Effector CD8-positive, alpha-beta T cell (primary cell): ENCODE data around the gene OR4E1.
"Not testable (repeated sequence)": the region's sequence is repeated elsewhere in the genome, so short reads cannot be mapped to it uniquely, and the experiment has no call there.

ENCODE experiments used
- DNase-seq: peaks from one replicate; lab custom pipeline; 2025; lab: John Stamatoyannopoulos, UW
- total RNA-seq, 4 experiments: gene quantifications; one replicate each; lab custom pipeline; 2026; lab: John Stamatoyannopoulos, UW

Gene OR4E1, protein sequence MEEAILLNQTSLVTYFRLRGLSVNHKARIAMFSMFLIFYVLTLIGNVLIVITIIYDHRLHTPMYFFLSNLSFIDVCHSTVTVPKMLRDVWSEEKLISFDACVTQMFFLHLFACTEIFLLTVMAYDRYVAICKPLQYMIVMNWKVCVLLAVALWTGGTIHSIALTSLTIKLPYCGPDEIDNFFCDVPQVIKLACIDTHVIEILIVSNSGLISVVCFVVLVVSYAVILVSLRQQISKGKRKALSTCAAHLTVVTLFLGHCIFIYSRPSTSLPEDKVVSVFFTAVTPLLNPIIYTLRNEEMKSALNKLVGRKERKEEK
- total RNA-seq: 0 to 0.18 (median 0) reads per million in 4 experiments

DNA sequence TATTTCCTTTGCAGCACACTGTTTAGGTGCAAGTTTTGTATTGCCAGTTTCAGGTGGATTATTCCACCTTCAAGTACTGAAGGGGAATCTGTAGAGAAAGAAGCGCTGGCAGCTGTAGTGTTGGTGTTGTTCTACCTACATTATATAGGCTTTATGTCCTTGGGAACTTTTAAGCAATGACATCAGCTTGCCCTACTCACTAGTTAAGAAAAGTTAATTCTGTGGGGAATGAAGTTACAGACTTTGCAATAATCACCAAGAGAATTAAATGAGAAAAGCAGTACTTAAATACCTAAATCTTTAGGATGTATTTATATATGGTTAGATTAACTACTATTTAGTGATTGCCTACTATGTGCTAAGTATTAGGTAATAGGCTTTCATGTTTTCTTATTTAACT is at the start of gene OR4E1:
Gene OR4E1 (minus strand): TSS at position 101 of the 400 bp plus-strand sequence. CDS start 2,883 bp downstream, outside the sequence.
- no peak for DNase-seq

DNA sequence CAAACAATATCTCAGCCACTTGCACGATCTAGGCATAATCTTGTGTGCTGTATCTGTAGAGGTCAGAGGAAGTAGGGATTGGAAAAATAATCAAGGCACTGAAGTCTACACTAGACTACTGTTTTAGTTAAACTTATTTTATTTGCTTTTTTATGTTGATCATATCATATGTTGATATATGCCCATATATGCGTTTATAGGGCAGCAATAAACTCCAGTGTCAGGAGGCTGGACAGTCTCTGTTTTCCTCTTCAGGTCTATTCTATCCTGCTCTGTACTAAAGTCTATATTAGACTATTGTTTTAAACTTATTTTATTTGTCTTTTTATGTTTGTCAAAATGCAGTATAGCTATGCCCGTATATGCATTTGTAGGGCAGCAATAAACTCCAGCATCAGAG is 47.9 kb upstream of the OR4E1 start:
- no peak for DNase-seq

DNA sequence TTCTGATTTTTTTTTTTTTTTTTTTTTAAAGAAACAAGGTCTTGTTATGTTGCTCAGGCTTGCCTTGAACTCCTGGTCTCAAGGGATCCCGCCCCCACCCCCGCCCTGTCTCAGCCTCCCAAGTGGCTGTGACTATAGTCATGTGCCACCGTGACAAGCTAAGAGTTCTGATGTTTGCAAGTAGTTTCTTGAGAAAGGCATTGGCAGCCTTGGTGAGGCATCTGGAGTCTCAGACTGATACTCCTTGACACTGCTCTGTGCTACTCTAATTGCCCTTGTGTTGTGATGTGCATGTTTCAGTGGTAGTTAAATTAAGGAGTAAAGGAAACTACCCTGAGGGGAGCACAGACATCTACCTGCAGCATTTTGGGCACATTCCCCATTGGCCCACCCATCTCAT is 46.2 kb upstream of the OR4E1 start:
- no peak for DNase-seq

DNA sequence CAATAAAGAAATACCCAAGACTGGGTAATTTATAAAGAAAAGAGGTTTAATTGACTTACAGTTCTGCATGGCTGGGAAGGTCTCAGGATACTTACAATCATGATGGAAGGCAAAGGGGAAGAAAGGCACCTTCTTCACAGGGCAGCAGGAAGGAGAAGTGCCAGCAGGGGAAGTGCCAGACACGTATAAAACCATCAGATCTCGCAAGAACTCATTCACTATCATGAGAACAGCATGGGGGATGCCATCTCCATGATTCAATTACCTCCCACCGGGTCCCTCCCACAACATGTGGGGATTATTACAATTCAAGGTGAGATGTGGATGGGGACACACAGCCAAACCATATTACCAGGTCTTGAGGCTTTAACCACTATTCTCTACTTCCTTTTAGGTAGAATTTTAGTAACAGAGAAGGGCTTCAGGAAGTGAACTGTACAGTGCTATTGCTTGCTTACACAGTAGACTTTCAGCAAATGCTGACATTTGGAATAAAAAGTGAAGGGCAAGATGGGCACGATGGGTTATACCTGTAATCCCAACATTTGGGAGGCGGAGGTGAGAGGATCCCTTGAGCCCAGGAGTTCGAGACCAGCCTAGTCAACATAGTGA is 40.8 kb upstream of the OR4E1 start:
- no peak for DNase-seq

DNA sequence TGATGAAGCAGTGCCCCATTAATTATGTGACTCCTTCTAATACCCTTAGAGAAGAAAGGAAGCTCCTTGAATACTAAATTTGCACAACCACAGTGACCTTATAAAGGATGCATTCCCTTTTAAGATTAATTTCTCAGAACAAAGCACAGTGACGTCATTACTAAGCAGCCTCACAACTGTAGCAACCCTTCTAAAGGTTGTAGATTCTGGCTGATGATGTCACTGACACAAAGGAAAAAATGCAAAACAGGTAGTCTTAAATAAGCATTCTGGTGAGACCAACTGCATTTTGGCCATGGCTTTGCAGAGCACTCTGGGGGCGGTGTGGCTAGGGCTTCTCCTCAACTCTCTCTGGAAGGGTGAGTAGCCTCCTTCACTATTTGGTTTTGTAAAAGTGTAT is 38.4 kb upstream of the OR4E1 start:
- no peak for DNase-seq

DNA sequence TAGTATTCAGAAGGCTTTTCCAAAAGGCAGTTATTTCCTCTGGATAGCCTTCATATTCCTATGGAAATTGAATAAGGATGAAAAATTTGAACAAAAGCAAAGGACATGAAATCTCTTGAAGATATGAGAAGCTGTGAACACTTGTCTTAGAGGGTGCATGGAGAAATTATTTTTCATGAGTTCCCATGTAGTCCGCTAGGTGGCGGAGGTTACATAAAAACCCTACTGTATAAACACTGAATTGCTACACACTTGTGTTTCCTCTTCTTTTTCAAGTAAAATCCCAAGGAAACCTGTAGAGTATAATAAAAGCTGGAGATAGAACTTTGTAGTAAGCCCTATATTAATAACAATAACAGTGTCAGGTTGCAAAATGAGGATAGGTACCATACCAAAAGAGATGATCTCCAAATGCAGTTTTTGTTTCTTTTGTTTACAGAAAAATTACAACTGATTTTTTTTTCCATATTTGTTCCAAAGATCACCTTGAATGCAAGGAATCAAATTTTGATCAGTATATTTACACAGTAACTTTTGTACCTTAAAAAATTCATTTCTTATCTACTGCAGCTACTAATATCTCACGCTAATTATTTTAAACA is 37.8 kb upstream of the OR4E1 start:
- no peak for DNase-seq

DNA sequence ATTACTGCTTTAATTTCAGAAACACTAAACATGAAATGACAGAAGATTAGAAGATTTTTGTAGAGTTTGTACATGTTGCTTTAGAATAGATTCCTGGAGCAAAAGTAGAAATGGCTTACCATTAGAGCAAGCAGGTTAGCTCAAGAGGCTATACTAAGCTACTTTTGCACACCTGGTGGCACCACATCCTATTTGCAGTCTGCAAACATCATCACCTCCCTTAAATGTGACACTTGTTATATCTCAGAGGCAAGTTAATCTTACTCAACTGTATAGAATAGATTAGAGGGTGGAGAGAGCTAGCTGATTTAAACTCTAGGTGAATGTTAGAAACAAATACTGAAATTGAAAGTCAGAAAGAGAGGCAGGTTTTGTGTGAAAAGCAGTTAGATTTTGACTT is 30.7 kb upstream of the OR4E1 start:
- no peak for DNase-seq

DNA sequence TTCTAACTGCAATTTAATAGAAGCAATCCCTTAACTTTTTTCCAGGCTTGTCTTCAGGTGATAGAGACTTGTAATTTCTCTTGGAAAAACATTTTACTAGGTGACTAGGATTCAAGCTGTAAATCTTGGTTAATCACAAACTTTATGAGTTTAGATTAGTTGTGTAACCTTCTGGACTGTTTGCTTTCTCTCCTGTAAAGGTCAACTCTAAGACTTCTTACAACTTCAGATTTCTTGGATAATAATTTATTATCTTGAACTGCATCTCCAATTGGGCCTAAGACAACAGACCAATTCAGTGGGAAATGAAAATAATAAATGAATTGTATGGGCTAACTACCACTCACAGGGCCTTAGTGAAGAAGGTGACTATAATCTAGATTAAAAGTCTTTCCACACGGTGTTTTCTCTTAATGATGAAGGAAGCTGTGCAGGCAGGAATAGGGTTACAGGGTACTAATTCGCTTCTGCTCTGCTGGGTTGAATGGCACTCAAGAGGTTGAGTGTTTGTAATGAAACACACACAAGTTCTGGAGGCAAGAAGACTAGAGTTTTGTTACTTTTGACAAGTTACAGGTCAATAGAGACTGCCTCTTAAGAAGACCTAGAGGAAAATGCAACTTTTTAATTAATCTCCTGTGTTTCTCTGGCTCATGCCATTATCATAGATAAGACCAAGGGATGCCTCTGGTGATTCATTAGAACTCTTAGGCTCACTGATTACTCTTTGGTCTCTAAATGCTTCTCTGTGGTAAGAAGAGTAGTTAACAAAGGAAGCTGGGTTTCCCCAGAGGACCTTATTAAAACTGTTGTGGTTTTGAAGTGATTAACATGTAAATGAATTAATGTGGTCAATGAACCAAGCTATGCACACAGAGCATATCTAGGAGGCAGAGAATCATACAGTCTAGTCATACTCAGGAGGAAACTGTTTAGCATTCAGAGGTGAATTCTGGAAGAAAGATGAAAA is 30.0 kb upstream of the OR4E1 start:
- DNase-seq: no peak

DNA sequence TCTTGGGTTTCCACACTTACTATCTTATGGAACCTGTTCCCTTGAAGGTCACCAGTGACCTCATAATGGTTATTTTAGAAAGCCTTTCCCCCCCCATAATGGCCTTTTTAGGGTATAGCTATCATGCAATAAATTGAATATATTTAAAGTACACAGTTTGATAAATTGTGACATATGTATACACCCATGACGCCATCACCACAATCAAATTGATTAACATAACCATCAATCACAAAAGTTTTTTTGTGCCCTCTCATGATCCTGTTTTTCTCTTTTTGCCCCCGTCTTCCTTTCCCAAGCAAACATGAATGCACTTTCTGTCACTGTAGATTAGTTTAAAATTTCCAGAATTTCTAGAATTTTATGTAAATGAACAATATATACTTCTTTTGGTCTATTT is 28.7 kb upstream of the OR4E1 start:
- no peak for DNase-seq

DNA sequence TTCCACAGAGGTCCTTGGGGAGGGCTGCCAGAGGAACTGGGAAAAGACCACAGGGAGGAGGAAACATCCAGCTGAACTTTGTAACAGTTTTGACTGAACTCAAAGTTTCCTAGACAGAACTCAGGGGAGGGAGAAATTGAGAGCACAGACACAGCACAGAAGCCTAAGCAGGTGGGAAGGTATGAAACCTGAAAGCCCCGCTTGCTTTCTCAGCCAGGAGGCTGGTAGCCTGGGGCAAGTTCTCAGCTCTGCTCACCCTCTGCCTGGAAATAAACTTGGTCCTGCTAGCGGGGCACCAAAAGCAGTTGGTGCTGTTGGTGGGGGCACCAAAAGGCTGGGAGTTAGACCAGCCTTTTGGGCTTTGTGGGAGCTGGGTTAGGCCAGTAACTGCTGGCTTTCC is 25.9 kb upstream of the OR4E1 start:
- DNase-seq: no peak

DNA sequence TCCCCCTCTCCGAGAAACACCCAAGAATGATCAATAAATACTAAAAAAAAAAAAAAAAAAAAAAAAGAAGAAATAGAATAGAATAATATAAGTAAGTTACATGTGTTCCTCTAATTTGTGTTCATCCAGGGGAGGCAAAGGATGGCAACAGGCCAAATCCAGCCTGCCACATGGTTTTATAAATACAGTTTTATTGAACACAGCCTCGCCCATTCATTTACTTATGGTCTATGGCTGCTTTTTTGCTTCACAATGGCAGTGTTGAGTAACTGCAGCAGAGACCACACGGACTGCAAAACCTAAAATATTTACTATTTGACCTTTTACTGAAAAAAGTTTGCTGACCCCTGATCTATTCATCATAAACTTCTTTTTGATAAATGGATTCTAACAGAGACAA is 24.9 kb upstream of the OR4E1 start:
- not testable (repeated sequence) for DNase-seq

DNA sequence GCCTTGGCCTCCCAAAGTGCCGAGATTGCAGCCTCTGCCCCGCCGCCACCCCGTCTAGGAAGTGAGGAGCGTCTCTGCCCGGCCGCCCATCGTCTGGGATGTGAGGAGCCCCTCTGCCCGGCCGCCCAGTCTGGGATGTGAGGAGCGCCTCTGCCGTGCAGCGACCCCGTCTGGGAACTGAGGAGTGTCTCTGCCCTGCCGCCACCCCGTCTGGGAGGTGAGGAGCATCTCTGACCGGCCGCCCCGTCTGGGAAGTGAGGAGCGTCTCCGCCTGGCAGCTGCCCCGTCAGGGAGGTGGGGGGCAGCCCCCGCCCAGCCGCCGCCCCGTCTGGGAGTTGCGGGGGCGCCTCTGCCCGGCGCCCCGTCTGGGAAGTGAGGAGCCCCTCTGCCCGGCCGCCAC is 24.0 kb upstream of the OR4E1 start:
- not testable (repeated sequence) for DNase-seq

DNA sequence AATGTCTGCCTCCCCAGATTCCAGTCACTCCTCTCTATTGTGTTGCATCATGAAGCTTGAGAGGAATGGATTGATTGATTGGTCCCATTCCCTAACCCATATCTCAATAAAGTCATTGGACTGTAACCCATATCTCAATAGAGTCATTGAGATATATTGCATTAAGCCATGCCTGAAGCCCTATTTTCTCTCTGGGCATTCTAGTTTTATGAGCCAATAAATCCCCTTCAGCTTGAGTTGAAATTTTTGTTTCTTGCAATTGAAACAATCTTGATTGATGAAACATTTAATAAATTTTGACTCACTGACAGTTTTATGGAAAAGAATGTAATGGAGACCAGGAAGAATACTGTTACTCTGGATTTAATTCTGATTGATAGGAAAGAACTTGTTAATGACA is 20.8 kb upstream of the OR4E1 start:
- no peak for DNase-seq

DNA sequence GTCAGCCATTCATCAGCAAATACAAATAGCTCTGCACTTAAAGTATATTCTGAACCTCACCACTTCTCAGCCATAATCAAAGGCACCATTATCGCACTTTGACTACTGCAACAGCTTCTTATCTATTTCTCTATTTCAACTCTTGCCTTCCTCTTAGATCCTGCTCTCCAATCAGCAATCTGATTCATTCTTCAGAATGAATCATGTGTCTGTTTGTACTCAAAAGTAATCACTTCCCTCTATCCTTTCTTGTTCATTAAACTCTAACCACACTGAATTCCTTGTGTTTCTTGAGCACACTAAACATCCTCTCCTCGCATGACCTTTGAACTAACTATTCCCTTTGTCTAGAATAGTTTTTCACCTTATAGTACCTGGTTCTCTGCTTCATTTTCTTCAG is 12.8 kb upstream of the OR4E1 start:
- DNase-seq: no peak

DNA sequence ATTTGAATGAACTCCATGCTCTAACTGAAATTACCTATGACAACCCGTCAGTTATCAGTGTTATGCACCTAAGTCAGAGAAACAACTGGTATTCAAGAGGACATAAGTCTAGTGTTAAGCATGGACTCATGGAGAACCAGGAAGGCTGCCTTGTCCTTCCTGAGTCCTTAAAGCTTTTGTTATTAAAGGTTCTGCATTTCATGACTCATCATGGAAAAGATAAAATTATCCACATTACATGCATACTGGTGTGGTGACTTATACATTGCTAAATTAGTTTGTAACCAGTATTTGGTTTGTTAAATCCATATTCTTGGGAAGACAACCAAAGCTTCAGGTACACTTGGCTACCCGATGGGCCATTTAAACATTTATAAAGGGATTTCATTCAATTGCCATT is 6.5 kb upstream of the OR4E1 start:
- DNase-seq: no peak

DNA sequence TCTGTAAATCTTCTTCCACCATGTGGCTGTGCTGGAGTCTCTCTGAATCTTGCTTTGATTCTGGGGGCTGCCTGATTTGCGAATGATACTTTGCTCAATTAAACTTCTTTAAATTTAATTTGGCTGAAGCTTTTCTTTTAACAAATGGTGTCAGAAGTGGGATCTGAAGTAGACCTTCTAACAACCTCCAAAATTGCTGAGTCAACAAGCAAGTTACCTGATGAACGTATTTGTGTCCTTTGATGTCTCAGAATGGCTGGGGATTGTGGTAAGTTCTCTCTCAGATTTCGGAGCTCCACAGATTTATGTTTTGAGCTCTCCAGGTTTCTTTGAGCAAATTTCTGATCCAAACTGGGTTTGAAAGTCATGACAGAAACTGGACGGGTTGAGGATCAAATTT is 1.9 kb upstream of the OR4E1 start:
- no peak for DNase-seq

DNA sequence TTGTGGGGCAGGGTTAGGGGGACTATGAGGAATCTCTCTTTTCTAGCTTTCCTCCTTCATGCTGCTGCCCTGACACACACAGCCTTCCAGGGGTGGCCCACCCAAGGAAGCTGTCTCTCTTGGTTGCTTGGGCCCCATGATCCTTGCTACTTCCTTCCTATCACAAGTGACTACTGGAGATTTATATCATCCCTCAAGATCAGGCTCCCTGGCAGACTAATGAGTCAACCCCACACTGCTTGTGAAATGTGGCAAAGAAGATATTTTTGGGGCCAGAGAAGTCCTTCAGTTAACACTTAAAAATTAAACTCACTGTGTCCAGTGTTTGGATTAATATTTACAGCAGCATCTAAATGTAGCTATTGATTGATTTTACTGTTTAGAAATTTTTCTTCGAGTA is 1.5 kb downstream of the OR4E1 start:
- no peak for DNase-seq

DNA sequence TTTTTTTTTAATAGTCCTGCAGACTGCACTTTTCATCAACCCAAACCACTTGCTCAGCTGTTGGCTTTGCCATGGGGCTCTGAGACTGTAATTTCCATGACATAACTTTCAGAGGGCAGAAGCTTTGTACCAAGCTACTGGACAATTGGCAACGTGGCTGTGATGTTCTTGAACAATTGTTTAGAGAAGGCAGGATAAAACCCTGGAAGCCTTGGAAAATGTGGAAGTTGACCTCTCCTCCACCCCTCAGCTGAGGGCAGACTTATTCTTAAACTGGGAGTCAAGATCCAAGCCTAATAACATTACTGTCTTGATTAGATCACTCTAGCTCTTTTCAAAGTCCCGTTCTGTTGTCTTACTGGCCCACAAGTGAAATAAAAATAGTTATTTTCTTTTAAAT is 2.2 kb downstream of the OR4E1 start:
- no peak for DNase-seq

DNA sequence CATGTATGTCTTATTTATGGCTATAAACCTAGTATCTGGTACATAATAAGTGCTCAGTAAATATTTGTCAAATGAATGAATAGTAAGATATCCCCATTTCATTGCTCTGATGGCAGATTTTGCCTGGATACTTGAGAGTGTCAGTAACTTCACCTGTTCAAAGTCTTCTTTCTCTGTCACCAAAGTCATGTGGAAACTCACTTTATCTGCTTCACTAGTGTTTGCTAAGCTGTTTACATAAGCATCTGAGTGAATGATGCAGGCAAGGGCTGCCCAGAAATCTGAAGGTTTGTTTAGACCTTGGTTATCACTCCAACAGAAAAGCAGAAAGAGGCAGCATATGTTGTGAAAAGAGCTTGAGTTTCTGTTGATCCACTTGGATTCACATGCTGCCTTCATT is 4.3 kb downstream of the OR4E1 start:
- DNase-seq: no peak

DNA sequence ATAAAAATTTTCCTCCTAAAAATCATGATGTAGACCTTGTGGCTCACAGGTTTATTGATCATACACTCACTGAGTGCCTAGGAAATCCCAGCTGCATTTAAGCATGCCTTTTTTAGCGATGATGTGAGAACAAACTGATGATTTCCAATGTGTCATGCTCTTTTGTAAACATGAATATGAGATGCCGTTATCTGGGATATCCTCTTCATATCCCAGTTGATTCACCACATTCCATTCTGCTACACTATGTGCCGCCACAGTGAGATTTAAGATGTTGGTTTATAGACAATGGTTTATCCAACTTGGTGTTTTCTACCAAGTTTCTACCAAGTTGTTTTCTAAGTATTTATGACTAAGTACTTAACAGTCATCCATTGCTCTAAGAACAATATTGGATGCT is 5.2 kb downstream of the OR4E1 start:
- no peak for DNase-seq

DNA sequence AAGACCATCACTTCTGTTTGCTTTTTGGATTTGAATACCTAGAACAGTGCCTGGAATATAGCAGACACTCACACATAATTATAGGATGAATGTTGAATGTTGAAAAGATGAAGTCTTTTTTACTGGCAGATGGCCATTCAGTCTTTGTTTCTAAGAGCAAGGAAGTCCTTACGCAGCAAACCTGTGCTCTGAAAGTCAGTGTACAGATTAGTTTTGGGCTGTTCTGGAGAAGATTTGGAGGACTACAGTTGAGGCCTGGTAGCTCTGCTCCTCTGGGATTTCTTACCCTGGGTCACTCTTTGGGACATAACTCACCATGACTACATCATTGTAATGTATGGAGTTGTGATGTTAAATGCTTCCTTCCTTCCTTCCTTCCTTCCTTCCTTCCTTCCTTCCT is 16.6 kb downstream of the OR4E1 start:
- DNase-seq: no peak

DNA sequence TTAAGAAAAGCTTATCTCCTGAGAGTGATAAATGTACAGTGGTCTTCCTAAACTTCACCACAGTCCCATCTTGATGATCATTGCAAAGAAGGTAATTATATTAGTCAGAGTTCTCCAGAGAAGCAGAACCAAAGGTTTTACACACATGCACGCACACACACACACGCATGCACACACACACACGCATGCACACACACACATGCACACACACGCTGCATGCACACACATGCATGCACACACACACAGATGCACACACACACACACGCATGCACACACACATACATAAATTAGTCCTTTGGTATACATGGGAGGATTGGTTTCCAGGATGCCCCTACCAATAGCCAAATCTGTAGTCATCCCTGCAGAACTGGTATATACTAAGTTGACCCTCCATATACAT is 19.4 kb downstream of the OR4E1 start:
- no peak for DNase-seq
